Panc1 (cell line): ENCODE measurements around the gene YBX3. TPM values are rescaled to one million over a fixed set of nuclear protein-coding genes. Genes with fewer than 3 reads are reported as not detected.

Source experiments
- ATAC-seq: fragments of 200-7000 bp; cut with Tn5 transposase; 2 replicates; pipeline ENCODE4 v1.9.1; 2020; ENCODE audit warnings: mild to moderate bottlenecking, moderate library complexity
- BruUV-seq: library from RNA; stranded (reverse); fragments of 400-500 nt; replicated peaks from 2 replicates; lab custom pipeline; 2021; lab: Mats Ljungman, UMichigan
- CTCF ChIA-PET: fragments of 300-600 bp; sonication (Branson Sonifier 250); formaldehyde crosslinking; loops from one replicate; lab custom pipeline; 2022; ENCODE audit warnings: antibody characterized with exemption; lab: Charles Lee
- POLR2A ChIA-PET: fragments of 300-600 bp; sonication (Branson Sonifier 250); formaldehyde crosslinking; loops from one replicate; lab custom pipeline; 2022; ENCODE audit warnings: antibody characterized with exemption; lab: Charles Lee
- DNase-seq: peaks from one replicate; pipeline ENCODE4 v3.0.0-alpha.2; 2010; ENCODE audit warnings: low read depth, low spot score
- H3K27ac ChIP-seq: 2 replicates; pipeline ENCODE4 v1.5.1; 2011; ENCODE audit warnings: mild to moderate bottlenecking, low read length, inconsistent platforms
- H3K27me3 ChIP-seq: fragments of 200-500 bp; sonication (Bioruptor generic); 2 replicates; pipeline ENCODE4 v1.6.0; 2014; ENCODE audit warnings: low read length, inconsistent platforms; ENCODE audit not compliant: control insufficient read depth, insufficient read depth
- H3K36me3 ChIP-seq: fragments of 200-500 bp; sonication (Bioruptor generic); 2 replicates; pipeline ENCODE4 v1.5.1; 2014; ENCODE audit warnings: inconsistent platforms, mild to moderate bottlenecking, low read length, moderate library complexity; ENCODE audit not compliant: control insufficient read depth, insufficient read depth
- H3K4me1 ChIP-seq: 2 replicates; pipeline ENCODE4 v1.5.1; 2011; ENCODE audit warnings: inconsistent platforms, mild to moderate bottlenecking, low read length, moderate library complexity; ENCODE audit not compliant: control insufficient read depth, insufficient read depth
- H3K4me3 ChIP-seq, 2 experiments: 2 replicates each; pipeline ENCODE4 v1.5.1; 2011 to 2012; ENCODE audit warnings: low read depth in 2 of 2, low read length in 2 of 2, mild to moderate bottlenecking in 2 of 2, inconsistent platforms in 1 of 2, moderate library complexity in 1 of 2
- H3K9me3 ChIP-seq: fragments of 200-500 bp; sonication (Bioruptor generic); 2 replicates; pipeline ENCODE4 v1.5.1; 2014; ENCODE audit warnings: low read depth, mild to moderate bottlenecking, inconsistent platforms, low read length, moderate library complexity; ENCODE audit not compliant: control insufficient read depth, insufficient read depth
- POLR2AphosphoS5 ChIP-seq: IDR thresholded peaks from 2 replicates; pipeline ENCODE4 v1.6.1; 2012; ENCODE audit warnings: mild to moderate bottlenecking, low read depth, low read length, moderate library complexity
- SIN3A ChIP-seq: IDR thresholded peaks from 2 replicates; pipeline ENCODE4 v1.6.1; 2012; ENCODE audit warnings: low read depth, mild to moderate bottlenecking, low read length, moderate library complexity, borderline replicate concordance; ENCODE audit not compliant: insufficient read depth
- TCF7L2 ChIP-seq: IDR thresholded peaks from 2 replicates; pipeline ENCODE4 v1.6.1; 2011; ENCODE audit warnings: mild to moderate bottlenecking, low read depth, low read length, inconsistent platforms
- in situ Hi-C: cut with HindIII; loops from 2 replicates; pipeline ENCODE4 v1.10.0; 2016; ENCODE audit warnings: low sequenced_read_pairs, low pct_unique_long_range_greater_than_20kb
- intact Hi-C: fragments of 100-400 bp; cut with micrococcal nuclease; formaldehyde crosslinking; loops from one replicate; pipeline ENCODE4 v1.10.0; 2022; ENCODE audit not compliant: unreplicated experiment
- total RNA-seq: library from RNA; stranded (reverse); gene quantifications from one replicate; pipeline ENCODE4 v1.2.1, GENCODE V29; 2021; ENCODE audit not compliant: unreplicated experiment
- TF ChIP-seq, protein P1 (sequence below), 2 experiments: IDR thresholded peaks; 2 replicates each; pipeline ENCODE4 v1.6.1; 2011 to 2012; ENCODE audit warnings: low read depth in 2 of 2, control low read depth in 1 of 2, low read length in 1 of 2, mild to moderate bottlenecking in 1 of 2, moderate library complexity in 1 of 2; ENCODE audit not compliant: insufficient read depth in 1 of 2
- TF ChIP-seq, protein P2 (sequence below): fragments of 450-650 bp; IDR thresholded peaks from 2 replicates; pipeline ENCODE4 v1.5.1; 2017; ENCODE audit warnings: mild to moderate bottlenecking

The YBX3 gene
- total RNA-seq, 1 experiment from 2014 or later: 155 TPM

DNA sequence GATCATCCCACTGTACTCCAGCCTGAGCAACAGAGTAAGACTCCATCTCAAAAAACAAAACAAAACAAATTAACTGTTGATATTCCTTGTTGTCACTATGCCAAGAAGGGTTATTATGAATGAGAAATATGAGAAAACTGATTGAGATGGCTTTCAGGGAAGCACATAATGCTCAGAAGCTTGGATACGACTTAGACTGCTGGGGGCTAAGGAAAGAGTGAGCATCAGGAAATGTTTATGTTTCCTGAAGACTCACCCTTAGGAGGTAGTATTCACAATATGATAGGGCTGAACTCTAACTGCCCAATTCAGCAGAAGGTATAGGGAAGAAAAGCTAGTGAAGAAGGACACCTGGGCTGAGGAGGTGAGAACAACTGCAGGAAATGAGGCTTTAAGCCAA, 55.5 kb downstream of the YBX3 start:
- in situ Hi-C loops: no loop called here
- H3K9me3 ChIP-seq: no peaks in the 10 kb centered on the region
- no peaks in the 10 kb centered on the region; the same call in 1 of the 2 replicates for H3K36me3 ChIP-seq
- BruUV-seq: no TSS peak
- H3K4me1 ChIP-seq: no peaks in the 10 kb centered on the region
- TF ChIP-seq, protein P1, sequence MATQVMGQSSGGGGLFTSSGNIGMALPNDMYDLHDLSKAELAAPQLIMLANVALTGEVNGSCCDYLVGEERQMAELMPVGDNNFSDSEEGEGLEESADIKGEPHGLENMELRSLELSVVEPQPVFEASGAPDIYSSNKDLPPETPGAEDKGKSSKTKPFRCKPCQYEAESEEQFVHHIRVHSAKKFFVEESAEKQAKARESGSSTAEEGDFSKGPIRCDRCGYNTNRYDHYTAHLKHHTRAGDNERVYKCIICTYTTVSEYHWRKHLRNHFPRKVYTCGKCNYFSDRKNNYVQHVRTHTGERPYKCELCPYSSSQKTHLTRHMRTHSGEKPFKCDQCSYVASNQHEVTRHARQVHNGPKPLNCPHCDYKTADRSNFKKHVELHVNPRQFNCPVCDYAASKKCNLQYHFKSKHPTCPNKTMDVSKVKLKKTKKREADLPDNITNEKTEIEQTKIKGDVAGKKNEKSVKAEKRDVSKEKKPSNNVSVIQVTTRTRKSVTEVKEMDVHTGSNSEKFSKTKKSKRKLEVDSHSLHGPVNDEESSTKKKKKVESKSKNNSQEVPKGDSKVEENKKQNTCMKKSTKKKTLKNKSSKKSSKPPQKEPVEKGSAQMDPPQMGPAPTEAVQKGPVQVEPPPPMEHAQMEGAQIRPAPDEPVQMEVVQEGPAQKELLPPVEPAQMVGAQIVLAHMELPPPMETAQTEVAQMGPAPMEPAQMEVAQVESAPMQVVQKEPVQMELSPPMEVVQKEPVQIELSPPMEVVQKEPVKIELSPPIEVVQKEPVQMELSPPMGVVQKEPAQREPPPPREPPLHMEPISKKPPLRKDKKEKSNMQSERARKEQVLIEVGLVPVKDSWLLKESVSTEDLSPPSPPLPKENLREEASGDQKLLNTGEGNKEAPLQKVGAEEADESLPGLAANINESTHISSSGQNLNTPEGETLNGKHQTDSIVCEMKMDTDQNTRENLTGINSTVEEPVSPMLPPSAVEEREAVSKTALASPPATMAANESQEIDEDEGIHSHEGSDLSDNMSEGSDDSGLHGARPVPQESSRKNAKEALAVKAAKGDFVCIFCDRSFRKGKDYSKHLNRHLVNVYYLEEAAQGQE (IDR thresholded peaks at IDR 0.05; ENCODE audit: insufficient read depth in 1 of 2, low read depth in 2 of 2, low read length in 1 of 2): no peak
- TF ChIP-seq, protein P2, sequence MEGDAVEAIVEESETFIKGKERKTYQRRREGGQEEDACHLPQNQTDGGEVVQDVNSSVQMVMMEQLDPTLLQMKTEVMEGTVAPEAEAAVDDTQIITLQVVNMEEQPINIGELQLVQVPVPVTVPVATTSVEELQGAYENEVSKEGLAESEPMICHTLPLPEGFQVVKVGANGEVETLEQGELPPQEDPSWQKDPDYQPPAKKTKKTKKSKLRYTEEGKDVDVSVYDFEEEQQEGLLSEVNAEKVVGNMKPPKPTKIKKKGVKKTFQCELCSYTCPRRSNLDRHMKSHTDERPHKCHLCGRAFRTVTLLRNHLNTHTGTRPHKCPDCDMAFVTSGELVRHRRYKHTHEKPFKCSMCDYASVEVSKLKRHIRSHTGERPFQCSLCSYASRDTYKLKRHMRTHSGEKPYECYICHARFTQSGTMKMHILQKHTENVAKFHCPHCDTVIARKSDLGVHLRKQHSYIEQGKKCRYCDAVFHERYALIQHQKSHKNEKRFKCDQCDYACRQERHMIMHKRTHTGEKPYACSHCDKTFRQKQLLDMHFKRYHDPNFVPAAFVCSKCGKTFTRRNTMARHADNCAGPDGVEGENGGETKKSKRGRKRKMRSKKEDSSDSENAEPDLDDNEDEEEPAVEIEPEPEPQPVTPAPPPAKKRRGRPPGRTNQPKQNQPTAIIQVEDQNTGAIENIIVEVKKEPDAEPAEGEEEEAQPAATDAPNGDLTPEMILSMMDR: no peak
- TF ChIP-seq POLR2AphosphoS5 (no peak), TCF7L2 (no peak), SIN3A (no peak)
- H3K27me3 ChIP-seq: no peaks in the 10 kb centered on the region
- no peak overlapping the region for H3K4me3 ChIP-seq
- ChIA-PET POLR2A (no interaction called here), CTCF (interaction anchor here (0.8 kb wide), 1 partner anchor 71 kb away, joined by 4 read pairs; no protein-coding TSS in a partner anchor)
- ATAC-seq: no peak
- DNase-seq: no peak
- intact Hi-C loops: no loop called here
- no peak overlapping the region for H3K27ac ChIP-seq

DNA sequence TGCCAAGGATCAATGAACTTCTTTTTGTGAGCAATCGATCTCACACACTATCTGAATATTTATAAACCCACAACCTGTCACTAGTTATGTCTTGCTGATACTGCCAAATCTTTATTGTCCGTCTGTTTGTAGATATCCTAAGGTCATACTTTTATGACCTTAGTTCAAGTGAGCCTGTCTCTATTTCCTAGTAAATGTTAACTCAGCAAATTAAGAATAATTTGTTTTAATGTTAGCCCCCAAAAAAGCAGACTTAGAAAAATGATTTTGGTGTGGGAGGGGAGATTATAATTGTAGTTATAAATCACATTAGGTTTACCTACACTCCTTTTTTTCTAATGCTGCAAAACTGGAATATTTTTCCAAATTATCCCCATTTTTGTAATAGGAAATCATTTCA, 58.6 kb downstream of the YBX3 start:
- Histone ChIP-seq H3K27ac (no peak overlapping the region), H3K4me3 (no peak overlapping the region), H3K36me3 (no peaks in the 10 kb centered on the region), H3K27me3 (no peaks in the 10 kb centered on the region), H3K9me3 (no peaks in the 10 kb centered on the region), H3K4me1 (no peaks in the 10 kb centered on the region)
- TF ChIP-seq TCF7L2 (no peak), SIN3A (no peak), POLR2AphosphoS5 (no peak)
- TF ChIP-seq, protein P2: no peak
- TF ChIP-seq, protein P1 (IDR thresholded peaks at IDR 0.05; ENCODE audit: insufficient read depth in 1 of 2, low read depth in 2 of 2, low read length in 1 of 2): no peak
- BruUV-seq: no TSS peak
- ChIA-PET CTCF (no interaction called here), POLR2A (no interaction called here)
- intact Hi-C loops: no loop called here
- ATAC-seq (no peak), DNase-seq (no peak)
- in situ Hi-C loops: no loop called here
